ENCODE results near the gene CTXN1. TPM values are rescaled to one million over a fixed set of nuclear protein-coding genes. Genes with fewer than 3 reads are reported as not detected.
A peak's percentile ranks its signal among the peaks of the same experiment; 100 is the strongest.
"Not testable (repeated sequence)": the region's sequence is repeated elsewhere in the genome, so short reads cannot be mapped to it uniquely, and the experiment has no call there.

Gene CTXN1
- total RNA-seq, 1 experiment from 2014 or later: 8.6 TPM

GRCh38 chr19:7902796-7903243 is 23.1 kb downstream of the CTXN1 start:
- peak; percentile 44 for DNase-seq (ENCODE audit: low spot score)

DNA sequence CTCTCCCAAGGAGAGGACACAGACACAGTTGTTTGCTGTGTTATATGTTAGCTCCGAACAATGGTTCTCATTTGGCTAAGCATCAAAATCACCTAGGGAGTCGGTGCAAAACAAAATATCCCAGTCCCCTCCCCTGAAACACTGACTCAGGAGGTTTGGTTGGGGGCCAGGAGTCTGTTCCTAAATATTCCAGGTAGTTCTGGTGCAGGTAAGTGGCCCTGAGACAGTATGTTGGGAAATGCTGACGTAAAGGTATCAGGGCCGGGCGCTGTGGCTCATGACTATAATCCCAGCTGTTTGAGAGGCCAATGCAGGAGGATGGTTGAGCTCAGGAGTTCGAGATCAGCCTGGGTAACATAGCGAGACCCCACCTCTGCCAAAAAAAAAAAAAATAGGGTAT is 24.6 kb downstream of the CTXN1 start:
- no peak for DNase-seq (ENCODE audit: low spot score)

DNA sequence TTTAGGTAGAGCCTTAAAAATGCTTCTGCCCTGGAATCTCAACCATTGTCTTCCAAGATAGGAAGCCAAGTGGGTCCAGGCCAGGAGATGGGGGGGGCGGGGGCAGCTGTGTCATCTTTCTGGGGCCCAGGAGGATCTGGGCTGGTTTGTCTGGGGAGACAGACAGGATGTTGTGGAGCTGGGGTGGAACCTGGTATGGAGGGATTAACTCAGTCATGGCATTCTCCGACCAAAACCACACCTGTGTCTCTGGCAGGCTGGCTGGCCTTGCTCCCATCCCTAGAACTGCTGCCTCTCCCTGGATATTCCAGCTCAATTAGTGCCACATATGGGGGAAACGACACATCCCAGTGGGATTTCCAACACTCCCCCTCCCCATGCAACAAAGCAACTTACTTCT is 25.0 kb downstream of the CTXN1 start:
- no peak for DNase-seq (ENCODE audit: low spot score)

DNA sequence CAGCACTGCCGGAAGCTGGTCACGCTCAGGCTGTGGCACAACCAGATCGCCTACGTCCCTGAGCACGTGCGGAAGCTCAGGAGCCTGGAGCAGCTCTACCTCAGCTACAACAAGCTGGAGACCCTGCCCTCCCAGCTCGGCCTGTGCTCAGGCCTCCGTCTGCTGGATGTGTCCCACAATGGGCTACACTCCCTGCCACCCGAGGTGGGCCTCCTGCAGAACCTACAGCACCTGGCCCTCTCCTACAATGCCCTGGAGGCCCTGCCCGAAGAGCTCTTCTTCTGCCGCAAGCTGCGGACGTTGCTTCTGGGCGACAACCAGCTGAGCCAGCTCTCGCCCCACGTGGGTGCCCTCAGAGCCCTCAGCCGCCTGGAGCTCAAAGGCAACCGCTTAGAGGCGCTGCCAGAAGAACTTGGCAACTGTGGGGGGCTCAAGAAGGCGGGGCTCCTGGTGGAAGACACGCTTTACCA is 25.5 kb downstream of the CTXN1 start:
- DNase-seq (ENCODE audit: low spot score): no peak

DNA sequence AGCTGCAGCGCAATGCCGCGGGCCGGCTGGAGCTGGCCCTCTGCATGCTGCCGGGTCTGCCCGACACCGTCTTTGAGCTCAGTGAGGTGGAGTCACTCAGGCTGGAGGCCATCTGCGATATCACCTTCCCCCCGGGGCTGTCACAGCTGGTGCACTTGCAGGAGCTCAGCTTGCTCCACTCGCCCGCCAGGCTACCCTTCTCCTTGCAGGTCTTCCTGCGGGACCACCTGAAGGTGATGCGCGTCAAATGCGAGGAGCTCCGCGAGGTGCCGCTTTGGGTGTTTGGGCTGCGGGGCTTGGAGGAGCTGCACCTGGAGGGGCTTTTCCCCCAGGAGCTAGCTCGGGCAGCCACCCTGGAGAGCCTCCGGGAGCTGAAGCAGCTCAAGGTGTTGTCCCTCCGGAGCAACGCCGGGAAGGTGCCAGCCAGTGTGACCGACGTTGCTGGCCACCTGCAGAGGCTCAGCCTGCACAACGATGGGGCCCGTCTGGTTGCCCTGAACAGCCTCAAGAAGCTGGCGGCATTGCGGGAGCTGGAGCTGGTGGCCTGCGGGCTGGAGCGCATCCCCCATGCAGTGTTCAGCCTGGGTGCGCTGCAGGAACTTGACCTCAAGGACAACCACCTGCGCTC is 26.1 kb downstream of the CTXN1 start:
- DNase-seq (ENCODE audit: low spot score): no peak

- no peak for DNase-seq (ENCODE audit: low spot score)
Measured at GRCh38 chr19:7898967-7899366, 27.0 kb downstream of the CTXN1 start.

- no peak for DNase-seq (ENCODE audit: low spot score)
Measured at GRCh38 chr19:7897292-7897691, 28.6 kb downstream of the CTXN1 start.

- DNase-seq (ENCODE audit: low spot score): no peak
Measured at GRCh38 chr19:7895565-7895964, 30.4 kb downstream of the CTXN1 start.

DNA sequence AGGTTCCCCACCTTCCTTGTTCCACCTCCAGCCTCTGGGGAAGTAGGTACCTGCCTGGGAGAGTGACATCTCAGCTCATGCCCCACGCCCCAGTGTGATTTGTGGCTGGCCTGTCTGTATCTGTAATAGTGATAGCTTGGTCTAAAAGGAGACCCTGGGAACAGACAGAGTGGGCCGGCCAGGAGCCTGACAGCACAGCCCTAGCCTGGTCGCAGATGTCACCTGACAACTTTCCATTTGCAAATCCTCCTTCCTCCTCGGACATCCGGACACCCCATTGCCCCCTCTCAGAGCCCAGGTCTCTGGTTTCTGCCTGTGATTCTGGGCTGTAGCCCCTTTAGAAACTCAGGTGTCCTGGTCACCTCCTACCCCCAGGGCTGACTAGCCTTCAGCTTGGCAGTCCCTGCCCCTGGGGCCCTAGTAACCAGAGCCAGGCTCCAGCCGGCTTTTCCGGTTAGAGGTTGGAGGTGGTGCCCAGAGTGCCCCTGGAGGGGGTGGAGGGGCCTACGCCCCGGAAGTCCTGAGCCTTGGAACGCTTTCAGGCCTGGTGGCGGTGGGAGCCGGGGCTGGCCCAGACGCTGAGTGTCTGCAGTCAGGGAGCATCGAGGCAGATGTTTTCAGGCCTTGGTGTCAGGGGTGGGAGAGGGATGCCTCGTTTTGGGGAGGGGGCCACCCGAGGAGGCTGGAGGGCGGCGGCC is 31.2 kb downstream of the CTXN1 start:
- peak; percentile 82 for DNase-seq (ENCODE audit: low spot score)

DNA sequence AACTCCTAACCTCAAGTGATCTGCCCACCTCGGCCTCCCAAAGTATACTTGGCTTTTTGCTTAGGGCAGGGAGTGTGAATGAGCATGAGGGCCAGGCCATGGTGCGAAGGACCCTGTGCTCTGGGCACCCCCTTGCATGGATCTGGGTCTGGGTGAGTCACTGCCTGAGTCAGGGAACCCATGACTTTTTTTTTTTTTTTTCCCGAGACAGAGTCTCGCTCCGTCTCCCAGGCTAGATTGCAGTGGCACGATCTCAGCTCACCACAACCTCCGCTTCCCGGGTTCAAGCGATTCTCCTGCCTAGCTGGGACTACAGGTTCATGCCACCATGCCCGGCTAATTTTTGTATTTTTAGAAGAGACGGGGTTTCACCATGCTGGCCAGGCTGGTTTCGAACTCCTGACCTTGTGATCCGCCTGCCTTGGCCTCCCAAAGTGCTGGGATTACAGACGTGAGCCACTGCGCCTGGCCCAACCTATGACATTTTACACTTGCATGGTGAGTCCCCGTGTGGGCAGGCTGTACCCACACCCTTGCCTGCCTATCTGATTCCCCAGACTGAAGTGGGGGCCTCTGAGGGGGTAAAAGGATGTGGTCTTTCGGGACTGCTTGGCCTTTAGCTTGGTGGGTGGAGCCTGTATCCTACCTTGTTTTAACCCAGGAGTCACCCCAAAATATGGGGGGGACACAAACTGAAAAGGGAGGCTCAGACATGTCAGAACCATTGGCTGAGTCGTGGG is 32.4 kb downstream of the CTXN1 start:
- DNase-seq (ENCODE audit: low spot score): not testable (repeated sequence)

DNA sequence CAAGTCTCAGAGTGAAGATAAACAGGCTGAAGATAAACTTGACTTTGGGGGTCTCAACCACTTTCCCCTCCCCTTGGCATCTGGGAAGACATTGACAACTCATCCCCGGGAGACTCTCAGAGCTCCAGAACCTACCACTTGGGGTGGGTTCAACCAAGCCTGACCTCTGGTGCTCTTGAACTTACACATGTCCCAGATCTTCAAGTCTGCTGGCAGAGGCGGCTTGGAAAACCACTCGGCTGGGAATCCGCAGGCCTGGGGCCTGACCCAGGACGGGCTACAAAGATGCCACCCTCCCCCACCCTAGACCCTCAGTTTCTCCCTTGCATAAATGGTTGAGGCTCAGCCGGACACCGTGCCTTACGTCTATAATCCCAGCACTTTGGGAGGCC is 37.1 kb downstream of the CTXN1 start:
- no peak for DNase-seq (ENCODE audit: low spot score)

- DNase-seq (ENCODE audit: low spot score): peak; percentile 47
Measured at GRCh38 chr19:7888145-7888825, 37.6 kb downstream of the CTXN1 start, which contains the start of gene LRRC8E. Gene LRRC8E (plus strand): TSS chr19:7888510. CDS start chr19:7895604, 7,094 bp downstream.

DNA sequence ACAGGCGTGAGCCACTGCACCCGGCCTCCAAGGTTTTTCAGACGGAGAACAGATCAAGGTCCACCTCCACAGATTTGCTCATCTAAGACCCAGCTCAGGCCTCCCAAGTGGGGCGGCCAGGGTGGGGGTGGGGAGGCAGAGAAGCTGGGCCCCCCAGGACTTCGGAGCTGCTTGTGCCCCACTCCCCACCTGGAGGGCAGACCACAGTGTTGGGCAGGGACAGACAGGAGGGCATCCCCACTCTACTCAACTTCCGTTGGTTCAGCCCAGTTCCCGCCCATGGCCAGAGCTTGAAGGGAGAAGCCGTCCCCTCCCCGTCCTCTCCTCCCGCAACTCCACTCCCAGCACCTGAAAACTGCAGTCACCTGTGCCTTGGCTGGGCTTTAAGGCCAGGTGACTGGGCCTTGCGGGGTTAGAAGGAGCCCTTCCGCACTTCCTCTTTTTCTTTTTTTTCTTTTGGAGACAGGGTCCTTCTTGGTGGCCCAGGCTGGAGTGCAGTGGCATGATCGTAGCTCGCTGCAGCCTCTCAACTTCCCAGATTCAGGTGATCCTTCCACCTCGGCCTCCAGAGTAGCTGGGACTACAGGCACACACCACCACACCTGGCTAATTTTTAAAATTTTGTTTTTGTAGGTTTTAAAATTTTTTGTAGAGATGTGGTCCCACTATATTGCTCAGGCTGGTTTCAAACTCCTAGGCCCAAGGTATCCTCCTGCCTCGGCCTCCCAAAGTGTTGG is 38.4 kb downstream of the CTXN1 start:
- no peak for DNase-seq (ENCODE audit: low spot score)

DNA sequence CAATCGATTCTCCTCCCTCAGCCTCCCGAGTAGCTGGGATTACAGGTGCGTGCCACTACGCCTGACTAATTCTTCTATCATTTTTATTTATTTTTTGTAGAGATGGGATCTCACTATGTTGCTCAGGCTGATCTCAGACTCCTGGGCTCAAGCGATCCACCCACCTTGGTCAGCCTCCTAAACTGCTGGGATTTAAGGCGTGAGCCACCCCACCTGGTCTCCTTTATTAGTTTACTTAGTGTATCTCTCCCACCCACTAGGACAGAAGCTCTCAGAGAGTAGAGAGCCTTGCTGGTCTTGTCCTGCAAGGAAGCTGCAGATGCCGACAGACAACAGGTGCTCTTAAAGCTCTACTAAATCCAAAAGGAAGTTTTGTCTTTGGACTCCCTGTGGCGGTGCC is 40.1 kb downstream of the CTXN1 start:
- DNase-seq (ENCODE audit: low spot score): peak; percentile 11

DNA sequence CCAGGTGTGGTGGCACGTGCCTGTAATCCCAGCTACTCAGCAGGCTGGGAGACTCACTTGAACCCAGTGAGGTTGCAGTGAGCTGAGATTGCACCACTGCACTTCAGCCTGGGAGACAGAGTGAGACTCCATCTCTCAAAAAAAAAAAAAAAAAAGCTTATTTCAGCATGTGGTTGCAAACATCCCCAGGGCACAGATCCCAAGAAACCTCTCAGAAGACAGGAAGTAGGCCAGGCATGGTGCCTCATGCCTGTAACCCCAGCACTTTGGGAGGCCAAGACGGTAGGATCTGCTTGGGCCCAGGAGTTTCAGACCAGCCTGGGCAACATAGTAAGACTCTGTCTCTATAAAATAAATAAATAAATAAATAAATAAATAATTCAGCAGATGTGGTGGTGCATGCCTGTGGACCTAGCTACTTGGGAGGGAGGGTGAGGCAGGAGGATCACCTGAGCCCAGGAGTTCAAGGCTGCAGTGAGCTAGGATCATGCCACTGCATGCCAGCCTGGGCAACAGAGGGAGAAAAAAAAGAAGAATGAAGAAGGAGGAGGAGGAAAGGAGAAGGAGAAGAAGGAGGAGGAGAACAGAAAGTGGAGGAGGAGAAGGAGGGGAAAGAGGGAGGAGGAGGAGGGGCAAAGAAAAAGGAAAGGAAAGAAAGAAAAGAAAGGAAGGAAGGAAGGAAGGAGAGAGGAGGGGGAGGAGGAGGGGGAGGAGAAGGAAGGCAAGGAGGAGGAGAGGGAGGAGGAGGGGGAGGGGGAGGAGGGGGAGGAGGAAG is 42.0 kb downstream of the CTXN1 start:
- DNase-seq (ENCODE audit: low spot score): no peak

DNA sequence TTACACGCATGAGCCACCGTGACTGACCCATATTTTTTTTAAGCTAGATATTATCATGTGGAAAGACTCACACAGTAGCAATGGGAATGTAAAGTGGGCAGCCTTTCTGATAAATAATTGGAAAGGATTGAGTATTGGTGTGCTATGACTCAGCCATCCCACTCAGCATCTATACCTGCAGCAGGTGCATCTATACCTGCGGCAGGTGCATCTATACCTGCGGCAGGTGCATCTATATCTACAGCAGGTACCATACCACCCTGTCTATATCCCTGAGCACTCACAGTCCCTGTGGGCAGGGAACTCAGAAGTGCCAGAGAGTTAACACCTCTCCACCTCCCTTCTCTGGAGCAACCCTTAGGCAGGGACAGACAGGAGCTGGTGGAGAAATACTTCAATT is 42.8 kb downstream of the CTXN1 start:
- no peak for DNase-seq (ENCODE audit: low spot score)

- DNase-seq (ENCODE audit: low spot score): no peak
Measured at GRCh38 chr19:7881910-7882309, 44.0 kb downstream of the CTXN1 start.

DNA sequence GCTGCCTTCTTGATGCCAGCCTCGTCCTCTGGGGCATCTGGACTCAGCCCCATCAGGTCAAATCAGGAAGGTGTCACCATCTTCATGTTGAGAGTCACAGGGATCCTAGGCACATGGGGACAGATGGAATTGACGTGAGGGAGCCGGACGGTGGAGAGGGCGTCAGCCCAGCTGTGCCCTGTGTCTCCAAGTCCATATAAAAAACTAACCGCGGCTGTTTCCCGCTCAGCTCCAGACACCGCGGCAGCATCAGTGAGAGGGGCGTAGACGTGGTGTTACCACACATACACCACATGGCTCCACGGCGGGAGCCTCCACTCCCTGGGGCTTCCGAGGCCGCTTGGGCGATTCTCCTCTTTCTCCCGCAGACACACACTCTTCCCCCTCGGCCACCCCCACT is 46.1 kb downstream of the CTXN1 start:
- no peak for DNase-seq (ENCODE audit: low spot score)

- DNase-seq (ENCODE audit: low spot score): no peak
Measured at GRCh38 chr19:7879111-7879807, 46.7 kb downstream of the CTXN1 start.
